WTC11 (cell line): ENCODE measurements around the gene FHIP2A. TPM values are rescaled to one million over a fixed set of nuclear protein-coding genes. Genes with fewer than 3 reads are reported as not detected.

Experiments
- ATAC-seq: fragments of 200-7000 bp; cut with Tn5 transposase; 2 replicates; pipeline ENCODE4 v1.10.0; 2021; ENCODE audit warnings: mild to moderate bottlenecking, moderate library complexity
- CTCF ChIA-PET: fragments of 300-600 bp; sonication (Branson Sonifier 250); formaldehyde crosslinking; loops from one replicate; lab custom pipeline; 2021; ENCODE audit warnings: antibody characterized with exemption; lab: Charles Lee
- POLR2A ChIA-PET: fragments of 350-600 bp; sonication (Branson Sonifier 250); formaldehyde crosslinking; loops from one replicate; lab custom pipeline; 2021; ENCODE audit warnings: antibody characterized with exemption; lab: Charles Lee
- DNase-seq: peaks from one replicate; pipeline ENCODE4 v3.0.0; 2021; ENCODE audit warnings: low spot score
- H3K27ac Mint-ChIP-seq: 2 replicates; pipeline ENCODE4 v1.8.0; 2021; ENCODE audit warnings: mixed read lengths
- H3K27me3 Mint-ChIP-seq: 2 replicates; pipeline ENCODE4 v1.8.0; 2021; ENCODE audit warnings: low read depth, mild to moderate bottlenecking, moderate library complexity, mixed read lengths
- H3K36me3 Mint-ChIP-seq: 2 replicates; pipeline ENCODE4 v1.8.0; 2021; ENCODE audit warnings: mixed read lengths
- H3K4me1 Mint-ChIP-seq: 2 replicates; pipeline ENCODE4 v1.8.0; 2022; ENCODE audit warnings: mixed read lengths
- H3K4me3 Mint-ChIP-seq: 2 replicates; pipeline ENCODE4 v1.8.0; 2021; ENCODE audit warnings: mild to moderate bottlenecking, moderate library complexity, mixed read lengths
- H3K9me3 Mint-ChIP-seq: 2 replicates; pipeline ENCODE4 v1.8.0; 2021; ENCODE audit warnings: mixed read lengths
- ESRRA ChIP-seq: sonication (generic); formaldehyde crosslinking; IDR thresholded peaks from 2 replicates; pipeline ENCODE4 v1.8.1; 2022; ENCODE audit warnings: mild to moderate bottlenecking, missing genetic modification reagents, borderline replicate concordance
- FOXJ3 ChIP-seq: sonication (generic); formaldehyde crosslinking; IDR thresholded peaks from 2 replicates; pipeline ENCODE4 v1.9.0; 2021; ENCODE audit warnings: missing genetic modification reagents, mild to moderate bottlenecking, borderline replicate concordance
- GABPB1 ChIP-seq: sonication (generic); formaldehyde crosslinking; IDR thresholded peaks from 2 replicates; pipeline ENCODE4 v1.8.1; 2023; ENCODE audit warnings: mild to moderate bottlenecking, missing genetic modification reagents
- HMGA2 ChIP-seq: fragments of 250-450 bp; sonication (Bioruptor Pico); IDR thresholded peaks from 2 replicates; pipeline ENCODE4 v1.4.0; 2021; ENCODE audit warnings: mild to moderate bottlenecking, moderate library complexity
- MXD4 ChIP-seq: fragments of 250-450 bp; sonication (Bioruptor Pico); IDR thresholded peaks from 2 replicates; pipeline ENCODE4 v1.8.0; 2021; ENCODE audit warnings: mild to moderate bottlenecking, moderate library complexity, borderline replicate concordance
- NFATC4 ChIP-seq: fragments of 250-450 bp; sonication (Bioruptor Pico); IDR thresholded peaks from 2 replicates; pipeline ENCODE4 v1.9.0; 2021; ENCODE audit warnings: mild to moderate bottlenecking
- NR1H2 ChIP-seq: sonication (generic); formaldehyde crosslinking; IDR thresholded peaks from 2 replicates; pipeline ENCODE4 v1.9.0; 2021; ENCODE audit warnings: mild to moderate bottlenecking, moderate library complexity, missing genetic modification reagents
- OVOL2 ChIP-seq: fragments of 250-450 bp; sonication (Bioruptor Pico); IDR thresholded peaks from 2 replicates; pipeline ENCODE4 v1.9.0; 2021; ENCODE audit warnings: mild to moderate bottlenecking, borderline replicate concordance
- PRRX2 ChIP-seq: fragments of 250-450 bp; sonication (Bioruptor Pico); IDR thresholded peaks from 2 replicates; pipeline ENCODE4 v1.8.0; 2021; ENCODE audit warnings: mild to moderate bottlenecking
- RORB ChIP-seq: fragments of 250-450 bp; sonication (Bioruptor Pico); IDR thresholded peaks from 2 replicates; pipeline ENCODE4 v1.9.0; 2021; ENCODE audit warnings: mild to moderate bottlenecking
- SOX15 ChIP-seq: fragments of 250-450 bp; sonication (Bioruptor Pico); IDR thresholded peaks from 2 replicates; pipeline ENCODE4 v1.9.0; 2021; ENCODE audit warnings: mild to moderate bottlenecking
- TCF7 ChIP-seq: sonication (generic); formaldehyde crosslinking; IDR thresholded peaks from 2 replicates; pipeline ENCODE4 v1.8.0; 2022; ENCODE audit warnings: mild to moderate bottlenecking, low read depth, missing genetic modification reagents, moderate library complexity
- ZNF121 ChIP-seq: sonication (generic); formaldehyde crosslinking; IDR thresholded peaks from 2 replicates; pipeline ENCODE4 v1.8.0; 2023; ENCODE audit warnings: missing genetic modification reagents
- ZNF219 ChIP-seq: sonication (generic); formaldehyde crosslinking; IDR thresholded peaks from 2 replicates; pipeline ENCODE4 v1.8.0; 2023; ENCODE audit warnings: missing genetic modification reagents, mild to moderate bottlenecking, borderline replicate concordance
- ZNF263 ChIP-seq: sonication (generic); formaldehyde crosslinking; IDR thresholded peaks from 2 replicates; pipeline ENCODE4 v1.8.1; 2022; ENCODE audit warnings: low read depth, mild to moderate bottlenecking, moderate library complexity, missing genetic modification reagents
- ZNF671 ChIP-seq: fragments of 250-450 bp; sonication (Bioruptor Pico); IDR thresholded peaks from 2 replicates; pipeline ENCODE4 v1.8.0; 2021; ENCODE audit warnings: mild to moderate bottlenecking
- total RNA-seq: library from RNA; stranded (reverse); gene quantifications from 3 replicates; pipeline ENCODE4 v1.2.3, GENCODE V29; 2021
- TF ChIP-seq, protein P1 (sequence below): fragments of 250-450 bp; sonication (Bioruptor Pico); IDR thresholded peaks from 2 replicates; pipeline ENCODE4 v1.9.0; 2021; ENCODE audit warnings: moderate library complexity, mild to moderate bottlenecking, inconsistent platforms, borderline replicate concordance
- TF ChIP-seq, protein P2 (sequence below): sonication (generic); formaldehyde crosslinking; IDR thresholded peaks from 2 replicates; pipeline ENCODE4 v1.8.0; 2022; ENCODE audit warnings: mild to moderate bottlenecking, missing genetic modification reagents
- TF ChIP-seq, protein P3 (sequence below): fragments of 250-450 bp; sonication (Bioruptor Pico); IDR thresholded peaks from 2 replicates; pipeline ENCODE4 v1.9.0; 2021; ENCODE audit warnings: mild to moderate bottlenecking
- TF ChIP-seq, protein P4 (sequence below): fragments of 250-450 bp; sonication (Bioruptor Pico); conservative IDR thresholded peaks from 2 replicates; pipeline ENCODE4 v1.9.0; 2021; ENCODE audit warnings: mild to moderate bottlenecking
- TF ChIP-seq, protein P5 (sequence below): sonication (generic); formaldehyde crosslinking; IDR thresholded peaks from 2 replicates; pipeline ENCODE4 v1.8.1; 2023; ENCODE audit warnings: mild to moderate bottlenecking, missing genetic modification reagents, moderate library complexity
- TF ChIP-seq, protein P6 (sequence below): sonication (generic); formaldehyde crosslinking; IDR thresholded peaks from 2 replicates; pipeline ENCODE4 v1.8.1; 2023; ENCODE audit warnings: mild to moderate bottlenecking, missing genetic modification reagents, borderline replicate concordance
- TF ChIP-seq, protein P7 (sequence below): sonication (generic); formaldehyde crosslinking; IDR thresholded peaks from 2 replicates; pipeline ENCODE4 v1.8.1; 2023; ENCODE audit warnings: mild to moderate bottlenecking, missing genetic modification reagents, moderate library complexity

The FHIP2A gene
- total RNA-seq, 1 experiment from 2014 or later: 15.5 TPM

DNA sequence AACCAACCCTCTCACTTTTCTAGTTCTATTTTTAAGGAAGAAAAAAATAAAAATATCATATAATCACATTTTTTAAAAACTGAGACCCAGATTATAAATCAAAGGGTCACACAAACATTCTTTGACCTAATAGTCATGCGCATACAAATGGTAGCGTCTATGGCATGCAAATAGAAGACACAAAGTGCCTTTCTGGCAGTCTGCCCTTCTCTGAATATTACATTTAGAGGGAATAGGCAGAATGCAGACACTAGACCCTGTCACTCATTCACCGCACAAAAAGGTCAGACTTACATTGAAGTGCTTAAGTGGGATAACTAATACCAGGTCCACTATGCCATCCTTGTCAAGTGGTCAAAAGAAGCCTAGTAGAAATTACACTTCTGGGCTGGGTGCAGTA is 26.5 kb upstream of the FHIP2A start:
- no peaks in the 10 kb centered on the region; the same call in 1 of the 2 replicates for H3K27me3 Mint-ChIP-seq
- no peak overlapping the region for H3K27ac Mint-ChIP-seq
- DNase-seq (no peak), ATAC-seq (no peak)
- no peaks in the 10 kb centered on the region for H3K4me1 Mint-ChIP-seq
- H3K36me3 Mint-ChIP-seq: no peaks in the 10 kb centered on the region
- ChIA-PET POLR2A (no interaction called here), CTCF (no interaction called here)
- TF ChIP-seq, protein P1, sequence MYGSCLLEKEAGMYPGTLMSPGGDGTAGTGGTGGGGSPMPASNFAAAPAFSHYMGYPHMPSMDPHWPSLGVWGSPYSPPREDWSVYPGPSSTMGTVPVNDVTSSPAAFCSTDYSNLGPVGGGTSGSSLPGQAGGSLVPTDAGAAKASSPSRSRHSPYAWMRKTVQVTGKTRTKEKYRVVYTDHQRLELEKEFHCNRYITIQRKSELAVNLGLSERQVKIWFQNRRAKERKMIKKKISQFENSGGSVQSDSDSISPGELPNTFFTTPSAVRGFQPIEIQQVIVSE (CRISPR knock-in tag): no peak
- TF ChIP-seq, protein P2, sequence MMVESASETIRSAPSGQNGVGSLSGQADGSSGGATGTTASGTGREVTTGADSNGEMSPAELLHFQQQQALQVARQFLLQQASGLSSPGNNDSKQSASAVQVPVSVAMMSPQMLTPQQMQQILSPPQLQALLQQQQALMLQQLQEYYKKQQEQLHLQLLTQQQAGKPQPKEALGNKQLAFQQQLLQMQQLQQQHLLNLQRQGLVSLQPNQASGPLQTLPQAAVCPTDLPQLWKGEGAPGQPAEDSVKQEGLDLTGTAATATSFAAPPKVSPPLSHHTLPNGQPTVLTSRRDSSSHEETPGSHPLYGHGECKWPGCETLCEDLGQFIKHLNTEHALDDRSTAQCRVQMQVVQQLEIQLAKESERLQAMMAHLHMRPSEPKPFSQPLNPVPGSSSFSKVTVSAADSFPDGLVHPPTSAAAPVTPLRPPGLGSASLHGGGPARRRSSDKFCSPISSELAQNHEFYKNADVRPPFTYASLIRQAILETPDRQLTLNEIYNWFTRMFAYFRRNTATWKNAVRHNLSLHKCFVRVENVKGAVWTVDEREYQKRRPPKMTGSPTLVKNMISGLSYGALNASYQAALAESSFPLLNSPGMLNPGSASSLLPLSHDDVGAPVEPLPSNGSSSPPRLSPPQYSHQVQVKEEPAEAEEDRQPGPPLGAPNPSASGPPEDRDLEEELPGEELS: no peak
- TF ChIP-seq ZNF671 (CRISPR knock-in tag) (no peak), ESRRA (no peak), GABPB1 (CRISPR knock-in tag) (no peak), RORB (CRISPR knock-in tag) (no peak), NFATC4 (CRISPR knock-in tag) (no peak), ZNF219 (CRISPR knock-in tag) (no peak), MXD4 (CRISPR knock-in tag) (no peak), ZNF263 (CRISPR knock-in tag) (no peak), ZNF121 (CRISPR knock-in tag) (no peak), HMGA2 (CRISPR knock-in tag) (no peak), SOX15 (CRISPR knock-in tag) (no peak), PRRX2 (CRISPR knock-in tag) (no peak)
- TF ChIP-seq, protein P3, sequence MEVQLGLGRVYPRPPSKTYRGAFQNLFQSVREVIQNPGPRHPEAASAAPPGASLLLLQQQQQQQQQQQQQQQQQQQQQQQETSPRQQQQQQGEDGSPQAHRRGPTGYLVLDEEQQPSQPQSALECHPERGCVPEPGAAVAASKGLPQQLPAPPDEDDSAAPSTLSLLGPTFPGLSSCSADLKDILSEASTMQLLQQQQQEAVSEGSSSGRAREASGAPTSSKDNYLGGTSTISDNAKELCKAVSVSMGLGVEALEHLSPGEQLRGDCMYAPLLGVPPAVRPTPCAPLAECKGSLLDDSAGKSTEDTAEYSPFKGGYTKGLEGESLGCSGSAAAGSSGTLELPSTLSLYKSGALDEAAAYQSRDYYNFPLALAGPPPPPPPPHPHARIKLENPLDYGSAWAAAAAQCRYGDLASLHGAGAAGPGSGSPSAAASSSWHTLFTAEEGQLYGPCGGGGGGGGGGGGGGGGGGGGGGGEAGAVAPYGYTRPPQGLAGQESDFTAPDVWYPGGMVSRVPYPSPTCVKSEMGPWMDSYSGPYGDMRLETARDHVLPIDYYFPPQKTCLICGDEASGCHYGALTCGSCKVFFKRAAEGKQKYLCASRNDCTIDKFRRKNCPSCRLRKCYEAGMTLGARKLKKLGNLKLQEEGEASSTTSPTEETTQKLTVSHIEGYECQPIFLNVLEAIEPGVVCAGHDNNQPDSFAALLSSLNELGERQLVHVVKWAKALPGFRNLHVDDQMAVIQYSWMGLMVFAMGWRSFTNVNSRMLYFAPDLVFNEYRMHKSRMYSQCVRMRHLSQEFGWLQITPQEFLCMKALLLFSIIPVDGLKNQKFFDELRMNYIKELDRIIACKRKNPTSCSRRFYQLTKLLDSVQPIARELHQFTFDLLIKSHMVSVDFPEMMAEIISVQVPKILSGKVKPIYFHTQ (CRISPR knock-in tag): no peak
- TF ChIP-seq, protein P4, sequence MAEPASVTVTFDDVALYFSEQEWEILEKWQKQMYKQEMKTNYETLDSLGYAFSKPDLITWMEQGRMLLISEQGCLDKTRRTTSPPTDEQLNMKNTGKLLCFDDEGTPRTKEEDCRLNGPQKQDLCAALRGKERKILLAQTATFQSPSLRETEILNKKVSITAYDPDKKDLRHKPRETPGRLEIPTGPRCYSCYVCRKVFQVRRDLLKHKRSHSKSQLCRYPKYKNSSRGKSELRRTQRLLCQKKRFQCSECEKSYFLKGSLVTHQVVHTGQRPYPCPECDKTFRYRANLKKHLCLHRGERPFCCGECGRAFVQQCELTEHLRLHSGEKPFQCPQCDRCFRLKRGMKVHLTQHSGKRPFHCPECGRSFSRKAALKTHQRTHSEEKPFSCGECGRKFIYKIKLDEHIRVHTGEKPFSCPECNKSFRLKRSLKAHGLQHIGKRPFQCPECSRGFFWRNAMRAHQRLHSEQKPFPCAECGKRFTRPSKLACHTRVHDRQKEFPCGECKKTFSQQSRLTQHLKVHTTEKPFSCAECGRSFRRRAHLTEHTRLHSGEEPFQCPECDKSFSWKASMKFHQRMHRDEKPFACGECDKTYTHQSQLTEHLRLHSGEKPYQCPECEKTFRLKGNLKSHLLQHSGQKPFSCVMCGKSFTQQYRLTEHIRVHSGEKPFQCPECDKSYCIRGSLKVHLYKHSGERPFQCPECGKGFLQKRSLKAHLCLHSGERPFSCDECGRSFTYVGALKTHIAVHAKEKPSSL (CRISPR knock-in tag): no peak
- TF ChIP-seq, protein P5, sequence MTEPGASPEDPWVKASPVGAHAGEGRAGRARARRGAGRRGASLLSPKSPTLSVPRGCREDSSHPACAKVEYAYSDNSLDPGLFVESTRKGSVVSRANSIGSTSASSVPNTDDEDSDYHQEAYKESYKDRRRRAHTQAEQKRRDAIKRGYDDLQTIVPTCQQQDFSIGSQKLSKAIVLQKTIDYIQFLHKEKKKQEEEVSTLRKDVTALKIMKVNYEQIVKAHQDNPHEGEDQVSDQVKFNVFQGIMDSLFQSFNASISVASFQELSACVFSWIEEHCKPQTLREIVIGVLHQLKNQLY (CRISPR knock-in tag): no peak
- peaks cover 14% of the 10 kb centered on the region for H3K9me3 Mint-ChIP-seq
- no peak overlapping the region for H3K4me3 Mint-ChIP-seq

DNA sequence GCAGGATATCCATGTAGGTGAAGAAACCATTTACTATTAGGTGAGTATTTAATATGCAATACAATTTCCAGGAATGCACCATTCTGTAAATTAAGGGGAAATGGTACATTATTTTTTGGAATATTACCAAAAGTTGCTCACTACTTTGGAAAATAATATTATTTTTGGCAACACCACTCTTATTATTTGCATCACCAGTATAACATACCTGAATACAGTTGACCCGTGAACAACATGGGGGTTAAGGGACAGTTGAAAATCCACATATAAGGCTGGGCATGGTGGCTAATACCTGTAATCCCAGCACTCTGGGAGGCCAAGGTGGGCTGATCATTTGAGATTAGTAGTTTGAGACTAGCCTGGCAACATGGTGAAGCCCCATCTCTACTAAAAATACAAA is 21.2 kb upstream of the FHIP2A start:
- Mint-ChIP-seq H3K9me3 (peaks cover 8% of the 10 kb centered on the region), H3K36me3 (no peaks in the 10 kb centered on the region), H3K4me3 (no peak overlapping the region), H3K27me3 (no peaks in the 10 kb centered on the region; the same call in 1 of the 2 replicates), H3K4me1 (no peaks in the 10 kb centered on the region), H3K27ac (no peak overlapping the region)
- ChIA-PET CTCF (no interaction called here), POLR2A (no interaction called here)
- ATAC-seq (no peak), DNase-seq (no peak)
- TF ChIP-seq HMGA2 (CRISPR knock-in tag): no peak
- no peak for TF ChIP-seq FOXJ3 (CRISPR knock-in tag)
- TF ChIP-seq OVOL2 (CRISPR knock-in tag): no peak
- TF ChIP-seq NR1H2 (CRISPR knock-in tag): no peak
- TF ChIP-seq, protein P6, sequence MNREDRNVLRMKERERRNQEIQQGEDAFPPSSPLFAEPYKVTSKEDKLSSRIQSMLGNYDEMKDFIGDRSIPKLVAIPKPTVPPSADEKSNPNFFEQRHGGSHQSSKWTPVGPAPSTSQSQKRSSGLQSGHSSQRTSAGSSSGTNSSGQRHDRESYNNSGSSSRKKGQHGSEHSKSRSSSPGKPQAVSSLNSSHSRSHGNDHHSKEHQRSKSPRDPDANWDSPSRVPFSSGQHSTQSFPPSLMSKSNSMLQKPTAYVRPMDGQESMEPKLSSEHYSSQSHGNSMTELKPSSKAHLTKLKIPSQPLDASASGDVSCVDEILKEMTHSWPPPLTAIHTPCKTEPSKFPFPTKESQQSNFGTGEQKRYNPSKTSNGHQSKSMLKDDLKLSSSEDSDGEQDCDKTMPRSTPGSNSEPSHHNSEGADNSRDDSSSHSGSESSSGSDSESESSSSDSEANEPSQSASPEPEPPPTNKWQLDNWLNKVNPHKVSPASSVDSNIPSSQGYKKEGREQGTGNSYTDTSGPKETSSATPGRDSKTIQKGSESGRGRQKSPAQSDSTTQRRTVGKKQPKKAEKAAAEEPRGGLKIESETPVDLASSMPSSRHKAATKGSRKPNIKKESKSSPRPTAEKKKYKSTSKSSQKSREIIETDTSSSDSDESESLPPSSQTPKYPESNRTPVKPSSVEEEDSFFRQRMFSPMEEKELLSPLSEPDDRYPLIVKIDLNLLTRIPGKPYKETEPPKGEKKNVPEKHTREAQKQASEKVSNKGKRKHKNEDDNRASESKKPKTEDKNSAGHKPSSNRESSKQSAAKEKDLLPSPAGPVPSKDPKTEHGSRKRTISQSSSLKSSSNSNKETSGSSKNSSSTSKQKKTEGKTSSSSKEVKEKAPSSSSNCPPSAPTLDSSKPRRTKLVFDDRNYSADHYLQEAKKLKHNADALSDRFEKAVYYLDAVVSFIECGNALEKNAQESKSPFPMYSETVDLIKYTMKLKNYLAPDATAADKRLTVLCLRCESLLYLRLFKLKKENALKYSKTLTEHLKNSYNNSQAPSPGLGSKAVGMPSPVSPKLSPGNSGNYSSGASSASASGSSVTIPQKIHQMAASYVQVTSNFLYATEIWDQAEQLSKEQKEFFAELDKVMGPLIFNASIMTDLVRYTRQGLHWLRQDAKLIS (CRISPR knock-in tag): no peak
- TF ChIP-seq, protein P7, sequence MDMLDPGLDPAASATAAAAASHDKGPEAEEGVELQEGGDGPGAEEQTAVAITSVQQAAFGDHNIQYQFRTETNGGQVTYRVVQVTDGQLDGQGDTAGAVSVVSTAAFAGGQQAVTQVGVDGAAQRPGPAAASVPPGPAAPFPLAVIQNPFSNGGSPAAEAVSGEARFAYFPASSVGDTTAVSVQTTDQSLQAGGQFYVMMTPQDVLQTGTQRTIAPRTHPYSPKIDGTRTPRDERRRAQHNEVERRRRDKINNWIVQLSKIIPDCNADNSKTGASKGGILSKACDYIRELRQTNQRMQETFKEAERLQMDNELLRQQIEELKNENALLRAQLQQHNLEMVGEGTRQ (CRISPR knock-in tag): no peak
- no peak for TF ChIP-seq TCF7 (CRISPR knock-in tag)
